Mammary epithelial cell (primary cell): Measurements from ENCODE around the gene FGD5.

Experiments used
- EZH2 ChIP-seq: IDR thresholded peaks from 2 replicates; pipeline ENCODE4 v1.6.1; 2012; ENCODE audit warnings: low read length, inconsistent platforms, borderline replicate concordance
- TF ChIP-seq, protein P1 (sequence below), 2 donors: IDR thresholded peaks in 1 of 2; conservative IDR thresholded peaks in 1 of 2; 2 replicates each; pipeline ENCODE4 v1.5.1; 2011 to 2012; ENCODE audit warnings: inconsistent platforms in 2 of 2, low read length in 2 of 2, mild to moderate bottlenecking in 2 of 2, control low read depth in 1 of 2, low read depth in 1 of 2; ENCODE audit not compliant: insufficient read depth in 1 of 2; ENCODE audit errors: extremely low read depth in 1 of 2

DNA sequence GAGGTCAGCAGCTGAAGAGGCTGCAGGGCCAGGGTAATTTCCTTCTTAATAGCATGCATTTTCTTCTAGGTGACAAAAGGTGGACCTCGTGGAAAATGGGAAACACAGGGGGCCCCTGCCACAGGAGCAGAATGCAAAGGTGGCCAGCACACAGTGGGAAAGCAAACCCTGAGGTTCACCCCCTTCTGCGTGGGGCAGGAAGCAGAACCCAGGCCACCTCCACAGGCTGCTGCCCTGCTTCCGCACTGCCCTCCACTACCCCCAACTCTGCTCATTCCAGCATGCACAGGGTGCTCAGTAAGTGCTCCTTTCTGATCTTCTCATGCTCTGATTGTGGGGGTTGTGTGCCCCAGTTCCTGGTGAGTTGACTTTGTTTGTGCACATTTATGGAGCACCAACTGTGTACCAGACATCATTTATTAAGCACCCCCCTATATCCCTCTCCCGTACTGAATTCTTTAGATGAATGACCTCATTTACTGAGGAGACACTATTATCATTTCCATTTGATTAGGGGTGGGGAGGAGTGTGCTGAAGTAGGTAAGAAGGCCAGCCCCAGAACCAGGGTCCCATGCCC lies 12.7 kb upstream of the FGD5 start:
- TF ChIP-seq, protein P1, sequence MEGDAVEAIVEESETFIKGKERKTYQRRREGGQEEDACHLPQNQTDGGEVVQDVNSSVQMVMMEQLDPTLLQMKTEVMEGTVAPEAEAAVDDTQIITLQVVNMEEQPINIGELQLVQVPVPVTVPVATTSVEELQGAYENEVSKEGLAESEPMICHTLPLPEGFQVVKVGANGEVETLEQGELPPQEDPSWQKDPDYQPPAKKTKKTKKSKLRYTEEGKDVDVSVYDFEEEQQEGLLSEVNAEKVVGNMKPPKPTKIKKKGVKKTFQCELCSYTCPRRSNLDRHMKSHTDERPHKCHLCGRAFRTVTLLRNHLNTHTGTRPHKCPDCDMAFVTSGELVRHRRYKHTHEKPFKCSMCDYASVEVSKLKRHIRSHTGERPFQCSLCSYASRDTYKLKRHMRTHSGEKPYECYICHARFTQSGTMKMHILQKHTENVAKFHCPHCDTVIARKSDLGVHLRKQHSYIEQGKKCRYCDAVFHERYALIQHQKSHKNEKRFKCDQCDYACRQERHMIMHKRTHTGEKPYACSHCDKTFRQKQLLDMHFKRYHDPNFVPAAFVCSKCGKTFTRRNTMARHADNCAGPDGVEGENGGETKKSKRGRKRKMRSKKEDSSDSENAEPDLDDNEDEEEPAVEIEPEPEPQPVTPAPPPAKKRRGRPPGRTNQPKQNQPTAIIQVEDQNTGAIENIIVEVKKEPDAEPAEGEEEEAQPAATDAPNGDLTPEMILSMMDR (conservative IDR thresholded peaks at IDR 0.05 in 1 of 2, IDR thresholded peaks at IDR 0.05 in 1 of 2; ENCODE audit: extremely low read depth in 1 of 2, insufficient read depth in 1 of 2, low read depth in 1 of 2, low read length in 2 of 2) = no peak
- no peak for TF ChIP-seq EZH2
